GM19023 (cell line): Measurements from ENCODE around the gene RPL38.

Source experiments
- ATAC-seq: cut with Tn5 transposase; IDR thresholded peaks from one replicate; pipeline ENCODE4 v1.9.1; 2021; ENCODE audit warnings: mild to moderate bottlenecking, moderate library complexity; ENCODE audit not compliant: unreplicated experiment

The RPL38 gene

DNA sequence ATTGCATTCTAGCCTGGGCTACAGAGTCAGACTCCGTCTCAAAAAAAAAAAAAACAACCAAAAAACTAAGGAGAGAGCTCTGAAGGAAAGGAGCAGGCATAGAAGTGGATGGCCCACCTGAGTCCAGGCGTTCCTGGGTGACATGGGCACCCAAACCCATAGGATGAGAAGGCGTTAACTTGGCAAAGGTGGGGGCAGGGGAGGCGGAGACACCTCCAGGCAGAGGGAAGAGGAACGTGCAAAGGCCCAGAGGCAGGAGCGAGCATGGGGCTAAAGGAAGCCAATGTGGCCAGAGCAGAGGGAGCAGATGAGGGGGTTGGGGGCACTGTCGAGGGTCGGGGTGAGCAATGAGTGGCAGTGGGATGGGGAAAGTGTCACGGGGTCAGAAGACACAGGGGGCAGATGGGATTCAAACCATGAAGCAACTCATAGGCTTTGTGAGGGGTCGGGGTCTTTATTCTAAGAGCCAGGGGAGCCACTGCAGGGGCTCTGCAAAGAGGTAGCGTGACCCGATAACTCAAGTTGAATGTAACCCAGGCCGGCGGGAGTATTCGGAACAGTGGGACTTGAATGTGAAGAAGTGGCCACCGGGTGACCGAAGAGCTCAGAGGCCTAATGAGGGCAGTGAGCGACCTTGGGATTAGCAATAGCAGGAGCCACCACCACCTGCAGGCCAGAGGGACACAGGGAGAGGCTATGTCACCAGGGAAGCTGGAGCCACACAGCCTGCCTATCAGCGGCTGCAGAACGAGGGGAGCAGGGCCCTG lies 21.7 kb downstream of the RPL38 start:
- no peak for ATAC-seq

DNA sequence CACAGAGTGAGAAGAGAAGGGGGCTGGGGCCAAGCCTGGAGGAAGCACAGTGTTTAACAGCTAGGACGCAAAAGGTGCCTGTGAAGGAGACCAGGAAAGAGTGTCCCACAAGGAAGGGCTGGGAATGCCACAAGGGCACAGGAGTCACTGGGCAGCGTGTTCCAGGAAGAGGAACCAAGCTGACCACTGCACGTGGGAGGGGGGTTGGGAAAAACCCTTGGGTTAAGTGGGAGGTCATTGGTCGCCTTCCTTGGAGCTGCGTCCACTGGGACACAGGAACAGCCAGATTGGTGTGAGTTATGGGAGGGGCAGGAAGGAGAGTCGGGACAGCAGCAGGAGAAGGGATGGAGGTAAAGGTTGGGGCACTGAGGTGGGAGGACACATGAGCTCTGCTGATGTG lies 22.8 kb downstream of the RPL38 start:
- ATAC-seq, result no peak

DNA sequence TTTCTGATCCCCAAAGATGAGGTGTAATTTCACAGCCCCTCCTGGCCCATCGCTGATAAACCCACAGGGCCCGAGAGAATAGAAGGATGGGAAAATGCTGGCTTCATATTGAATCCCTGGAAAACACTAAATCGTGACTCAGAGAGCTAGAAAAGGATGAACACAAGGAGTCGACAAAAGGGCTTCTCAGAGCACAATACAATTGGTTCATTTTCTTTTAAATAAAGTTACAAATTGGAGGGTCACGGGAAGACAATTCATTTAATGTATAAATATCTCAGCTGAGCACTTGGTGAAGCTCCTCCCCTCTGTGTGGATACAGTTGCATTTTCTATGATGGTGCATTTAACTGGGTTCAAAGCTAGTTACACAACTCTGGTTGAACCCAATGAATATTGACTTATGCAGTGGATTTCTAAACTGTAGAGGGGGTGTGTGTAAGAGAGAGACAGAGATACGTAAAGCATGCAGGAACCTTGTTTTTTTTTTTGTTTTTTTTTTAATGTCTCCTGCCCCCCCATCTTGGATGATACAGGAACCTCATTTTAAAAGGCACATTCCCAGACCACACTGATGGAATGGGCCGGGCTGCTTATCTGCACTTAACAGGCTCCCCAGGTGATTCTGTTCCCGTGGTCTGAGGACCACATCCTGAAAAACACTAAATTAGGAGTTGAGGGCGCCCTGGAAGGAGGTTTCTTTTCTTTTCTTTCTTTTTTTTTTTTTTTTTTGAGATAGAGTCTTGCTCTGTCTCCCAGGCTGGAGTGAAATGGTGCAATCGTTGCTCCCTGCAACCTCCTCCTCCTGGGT lies 24.0 kb downstream of the RPL38 start:
- no peak for ATAC-seq

DNA sequence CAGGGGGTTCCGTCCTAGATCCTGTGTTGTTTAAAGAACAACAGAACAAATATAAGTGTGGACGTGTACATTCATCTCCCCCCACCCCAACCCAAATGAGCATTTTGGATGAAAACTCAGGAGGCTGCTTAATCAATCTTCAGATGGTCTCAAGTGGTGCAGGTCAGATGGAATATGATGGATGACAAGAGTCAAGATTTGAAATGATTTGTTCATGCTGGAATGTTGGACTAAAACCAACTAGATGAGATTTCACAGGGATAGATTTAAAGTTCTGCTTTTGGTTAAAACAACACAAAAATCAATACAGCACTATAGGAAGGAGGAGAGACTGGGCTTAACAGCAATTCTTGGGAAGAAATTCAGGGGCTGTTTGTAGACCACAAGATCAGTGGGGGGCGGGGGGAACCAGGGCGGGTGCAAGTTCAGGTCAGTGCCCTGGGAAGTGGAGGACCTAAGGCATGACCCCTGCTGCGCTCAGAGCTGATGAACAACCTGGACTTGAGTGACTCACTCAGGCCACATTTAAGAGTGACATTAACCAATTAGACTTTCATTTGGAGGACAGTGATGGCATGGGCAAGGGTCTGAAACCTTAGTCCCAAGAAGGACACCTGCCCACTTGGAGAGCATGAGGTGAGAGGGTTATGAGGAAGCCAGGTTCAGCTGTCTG lies 25.0 kb downstream of the RPL38 start:
- no peak for ATAC-seq

DNA sequence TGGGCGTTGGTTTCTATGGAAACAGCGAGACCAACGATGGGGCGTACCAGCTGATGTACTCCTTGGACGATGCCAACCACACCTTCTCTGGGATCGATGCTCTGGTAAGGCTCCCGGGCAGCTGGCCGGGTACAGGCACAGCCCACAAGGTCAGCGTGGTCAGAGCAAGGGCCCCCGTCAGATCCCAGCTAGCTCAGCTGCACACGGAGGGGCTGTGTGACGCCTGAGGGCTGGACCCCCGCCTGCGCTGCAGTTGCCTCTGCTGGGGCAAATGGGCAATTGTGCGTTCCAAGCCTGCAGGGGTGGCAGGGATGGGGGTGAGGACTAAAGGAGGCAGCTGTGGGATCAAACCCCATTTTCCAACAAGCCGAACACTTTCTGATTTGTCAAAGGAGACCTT lies 27.4 kb downstream of the RPL38 start:
- no peak for ATAC-seq

DNA sequence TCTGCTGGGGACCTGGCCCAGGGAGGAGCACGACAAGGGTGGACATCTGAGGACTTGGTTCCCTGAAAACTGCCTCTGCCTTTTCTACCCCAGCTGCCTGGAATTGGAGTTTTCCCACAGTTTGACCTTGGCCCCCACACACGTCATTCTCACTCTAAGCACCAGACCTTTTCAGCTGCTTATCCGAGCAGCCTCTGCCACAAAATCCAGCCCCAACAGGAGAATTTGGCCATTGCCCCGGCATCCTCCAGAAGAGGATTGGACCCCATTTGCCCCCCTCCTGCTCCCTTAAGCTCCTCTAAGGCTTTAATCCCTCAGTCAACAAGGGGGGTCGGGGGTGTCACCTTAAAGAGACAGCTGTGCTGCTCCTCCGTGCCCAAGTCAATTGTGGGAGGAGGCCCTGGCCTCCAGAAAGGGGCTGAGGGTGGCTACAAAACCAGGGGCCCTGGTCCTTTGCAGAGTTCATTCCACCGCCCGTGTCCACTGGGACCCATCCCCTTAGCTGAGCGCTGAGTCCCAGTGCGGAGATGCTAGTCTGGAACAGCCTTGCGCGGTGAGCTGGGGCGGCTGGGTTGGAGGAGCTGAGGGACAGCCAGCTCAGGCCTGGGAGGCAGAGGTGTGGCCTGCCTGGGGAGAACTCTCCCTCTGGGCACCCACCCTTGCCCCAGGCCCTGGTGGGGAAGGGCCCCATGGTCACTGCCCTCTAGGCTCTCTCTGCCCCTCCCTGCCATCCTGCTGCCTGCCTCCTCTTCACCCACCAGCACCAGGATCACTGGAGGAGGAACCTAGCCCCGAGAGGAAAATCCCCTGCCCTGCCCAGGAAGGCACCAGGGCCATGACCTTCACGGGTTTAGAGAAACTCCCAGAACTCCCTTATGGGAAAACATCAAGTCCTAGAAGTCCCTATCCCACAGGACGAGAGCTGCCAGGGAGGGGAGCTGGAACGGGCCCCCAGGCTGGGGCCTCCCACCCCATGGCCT lies 28.7 kb downstream of the RPL38 start:
- no peak for ATAC-seq

DNA sequence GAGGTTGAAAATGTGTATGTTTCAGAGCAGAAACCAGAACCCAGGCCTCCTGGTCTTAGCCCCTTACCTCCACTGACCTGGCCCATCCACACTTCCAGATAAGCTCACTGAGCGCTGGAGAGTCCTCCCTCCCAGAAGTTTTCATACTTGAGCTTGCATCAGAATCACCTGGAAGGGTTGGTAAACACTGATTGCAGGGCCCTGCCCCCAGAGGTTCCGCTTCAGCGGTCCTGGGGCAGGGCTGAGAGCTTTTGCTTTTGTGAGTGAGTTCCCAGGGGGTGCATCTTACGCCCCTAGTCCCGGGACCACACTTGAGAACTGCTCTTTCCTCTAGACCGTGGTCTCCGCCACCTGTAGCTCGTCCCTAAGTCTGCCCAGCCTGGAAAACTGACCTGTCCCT lies 30.5 kb downstream of the RPL38 start:
- ATAC-seq, result no peak

DNA sequence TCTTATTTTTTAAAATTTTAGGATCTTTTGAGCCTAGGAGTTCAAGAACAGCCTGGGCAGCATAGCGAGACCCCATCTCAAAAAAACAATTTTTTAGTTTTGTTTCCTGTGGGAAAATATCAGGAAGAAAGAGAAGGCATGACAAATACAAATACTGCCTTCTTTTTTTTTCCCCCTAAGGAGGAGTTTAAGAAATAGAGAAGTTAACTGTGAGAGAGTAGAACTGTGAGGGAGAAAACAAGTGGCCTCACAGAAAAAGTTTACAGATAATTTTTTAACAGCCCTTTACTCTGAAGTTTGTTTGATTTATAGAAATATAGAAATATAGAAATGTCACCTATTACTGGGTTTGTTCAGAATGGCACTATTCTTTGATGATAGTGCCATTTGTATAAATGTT lies 31.0 kb downstream of the RPL38 start:
- no peak for ATAC-seq

DNA sequence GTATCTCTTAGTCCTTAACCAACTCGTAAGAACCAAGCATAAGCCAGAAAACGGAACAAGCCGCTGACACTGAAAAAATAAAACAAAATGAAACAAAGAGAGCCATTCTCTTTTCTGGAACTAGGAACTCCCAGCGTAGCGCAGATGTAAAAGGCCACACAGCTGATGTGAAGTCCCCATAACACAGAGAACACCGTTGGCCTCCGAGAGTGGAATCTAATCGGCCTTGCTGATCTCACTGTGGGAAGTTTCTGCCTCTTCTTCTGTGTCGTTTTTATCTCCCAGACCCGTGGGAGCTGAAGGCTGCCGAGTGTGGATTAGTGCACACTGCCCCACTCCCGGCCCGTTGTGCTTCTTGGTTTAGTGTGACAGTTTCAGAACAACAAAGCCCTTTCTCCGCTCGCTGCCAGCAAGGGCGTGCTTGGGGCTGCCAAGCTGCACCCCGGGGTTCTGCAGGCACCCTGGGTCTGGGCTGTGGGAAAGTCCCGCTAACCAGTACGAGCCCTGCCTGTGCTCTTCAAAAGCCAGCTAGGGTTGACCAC lies 31.6 kb downstream of the RPL38 start:
- no peak for ATAC-seq

DNA sequence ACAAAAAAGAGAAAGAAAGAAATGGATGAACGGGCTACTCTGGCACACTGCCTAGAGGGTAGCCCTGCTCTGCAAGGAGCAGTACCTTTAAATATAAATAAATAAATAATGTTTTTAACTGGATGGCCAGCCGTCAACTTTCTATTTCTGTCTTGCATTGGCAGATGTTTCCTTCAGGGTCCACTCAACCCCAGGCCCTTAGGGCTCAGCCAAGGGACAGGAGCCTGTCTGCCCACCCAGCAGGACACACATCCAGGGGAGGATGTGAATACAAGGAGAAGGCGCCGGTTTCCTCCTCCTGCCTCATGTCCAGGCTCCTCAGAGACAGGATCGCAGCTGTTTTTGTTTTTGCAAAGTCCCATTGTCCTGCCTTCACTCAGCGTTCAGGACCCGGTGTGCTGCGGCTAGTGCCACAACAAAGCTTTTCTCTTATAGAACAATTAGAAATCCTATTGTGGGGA lies 32.5 kb downstream of the RPL38 start:
- no peak for ATAC-seq

DNA sequence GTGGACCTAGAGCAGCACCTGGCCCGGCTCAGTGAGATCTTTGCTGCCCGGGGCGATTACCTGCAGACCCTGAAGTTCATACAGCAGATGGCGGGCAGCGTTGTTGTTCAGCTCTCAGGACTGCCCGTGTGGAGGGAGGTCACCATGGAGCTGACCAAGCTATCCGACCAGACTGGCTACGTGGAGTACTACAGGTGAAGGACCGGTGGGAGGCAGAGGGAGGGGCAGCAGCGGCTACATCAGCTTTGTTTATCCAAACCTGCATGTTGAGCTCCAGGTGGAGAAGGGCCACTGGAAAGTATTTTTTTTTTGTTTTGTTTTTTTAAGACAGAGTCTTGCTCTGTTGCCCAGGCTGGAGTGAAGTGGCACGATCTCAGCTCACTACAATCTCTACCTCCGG lies 33.8 kb downstream of the RPL38 start:
- ATAC-seq, result no peak

DNA sequence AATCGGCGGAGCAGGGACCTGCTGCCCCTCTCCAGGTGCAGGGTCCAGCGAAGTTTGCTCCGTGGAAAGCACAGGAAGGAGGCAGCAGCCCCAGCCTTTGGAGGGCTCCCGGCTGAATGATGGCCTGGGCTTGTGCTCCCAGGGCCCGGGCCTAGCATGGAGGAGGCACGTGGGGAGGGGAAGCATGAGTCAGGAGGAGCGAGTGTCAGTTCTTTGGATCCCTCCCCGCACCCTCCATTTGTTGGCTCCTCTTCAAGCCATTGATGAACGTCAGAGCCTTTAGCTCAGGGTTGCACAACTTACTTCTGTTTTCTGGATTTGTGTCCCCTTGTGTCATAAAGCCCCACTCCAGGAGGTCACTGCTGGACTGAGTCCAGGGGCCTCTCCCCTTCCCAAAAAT lies 35.7 kb downstream of the RPL38 start:
- no peak for ATAC-seq

DNA sequence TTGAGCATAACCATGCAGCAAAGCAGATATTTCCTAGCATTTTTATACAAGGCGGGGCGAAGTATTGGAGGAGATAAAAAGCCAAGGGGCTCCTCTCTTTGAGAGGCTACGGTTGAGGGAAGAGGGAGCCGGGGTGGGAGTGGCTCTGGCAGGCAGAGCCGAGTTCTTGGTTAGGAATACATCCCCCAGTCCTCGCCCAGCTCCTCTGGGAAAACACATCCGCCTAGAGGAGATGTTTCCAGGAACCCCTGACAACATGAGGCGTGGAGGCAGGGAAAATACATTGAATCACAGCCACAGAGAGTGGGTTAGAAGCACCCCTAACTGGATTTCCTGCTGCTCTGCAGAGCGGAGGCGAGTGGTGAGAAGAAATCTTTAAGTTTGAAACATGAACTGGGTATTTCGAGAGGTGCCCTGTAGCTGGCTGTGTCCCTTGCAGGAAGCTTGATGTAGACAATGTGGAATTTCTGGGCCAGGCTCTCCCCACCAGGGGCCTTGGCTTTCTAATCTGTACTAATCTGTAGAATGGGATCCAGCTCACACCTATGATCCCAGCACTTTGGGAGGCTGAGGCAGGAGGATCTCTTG lies 37.2 kb downstream of the RPL38 start:
- ATAC-seq, result no peak

DNA sequence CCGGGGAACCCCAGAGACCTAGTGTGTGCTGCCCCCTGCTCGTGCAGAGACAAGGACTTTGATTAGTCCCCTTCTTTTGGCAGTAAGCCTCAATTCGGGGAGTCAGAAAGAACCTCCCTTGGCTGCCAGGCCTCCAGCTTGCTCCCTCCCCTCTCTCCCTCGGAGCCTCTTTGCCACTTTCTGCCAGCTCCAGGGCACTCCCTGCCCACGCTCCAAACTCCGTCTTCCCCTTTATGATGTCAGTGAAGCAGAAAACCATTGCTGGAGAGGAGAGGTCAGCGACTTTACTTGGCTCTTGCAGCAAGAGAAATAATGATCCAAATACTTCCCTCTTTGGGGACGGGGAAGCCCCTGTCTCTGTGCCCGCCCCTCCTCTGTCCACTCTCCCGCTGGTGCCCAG lies 38.0 kb downstream of the RPL38 start:
- ATAC-seq, result no peak

DNA sequence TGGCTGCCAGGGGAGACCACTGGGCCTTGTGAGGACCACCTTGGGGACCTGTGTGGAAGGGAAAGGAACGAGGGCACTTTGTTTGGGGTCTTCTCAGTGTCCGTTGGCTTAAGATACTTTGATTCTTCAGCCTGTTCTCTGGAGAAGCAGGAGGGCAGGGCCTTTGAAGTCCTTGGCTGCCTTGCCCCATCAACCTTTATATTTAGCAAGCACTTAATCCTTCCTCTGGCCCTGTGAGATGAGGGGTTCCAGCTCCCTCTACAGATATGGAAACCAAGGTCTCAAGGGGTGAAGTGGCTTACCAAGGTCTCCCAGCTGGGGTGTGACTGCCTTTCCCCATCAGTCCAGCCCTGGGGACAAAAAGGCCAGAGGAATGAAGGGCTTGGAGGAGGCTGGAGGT lies 38.4 kb downstream of the RPL38 start:
- ATAC-seq, result no peak

DNA sequence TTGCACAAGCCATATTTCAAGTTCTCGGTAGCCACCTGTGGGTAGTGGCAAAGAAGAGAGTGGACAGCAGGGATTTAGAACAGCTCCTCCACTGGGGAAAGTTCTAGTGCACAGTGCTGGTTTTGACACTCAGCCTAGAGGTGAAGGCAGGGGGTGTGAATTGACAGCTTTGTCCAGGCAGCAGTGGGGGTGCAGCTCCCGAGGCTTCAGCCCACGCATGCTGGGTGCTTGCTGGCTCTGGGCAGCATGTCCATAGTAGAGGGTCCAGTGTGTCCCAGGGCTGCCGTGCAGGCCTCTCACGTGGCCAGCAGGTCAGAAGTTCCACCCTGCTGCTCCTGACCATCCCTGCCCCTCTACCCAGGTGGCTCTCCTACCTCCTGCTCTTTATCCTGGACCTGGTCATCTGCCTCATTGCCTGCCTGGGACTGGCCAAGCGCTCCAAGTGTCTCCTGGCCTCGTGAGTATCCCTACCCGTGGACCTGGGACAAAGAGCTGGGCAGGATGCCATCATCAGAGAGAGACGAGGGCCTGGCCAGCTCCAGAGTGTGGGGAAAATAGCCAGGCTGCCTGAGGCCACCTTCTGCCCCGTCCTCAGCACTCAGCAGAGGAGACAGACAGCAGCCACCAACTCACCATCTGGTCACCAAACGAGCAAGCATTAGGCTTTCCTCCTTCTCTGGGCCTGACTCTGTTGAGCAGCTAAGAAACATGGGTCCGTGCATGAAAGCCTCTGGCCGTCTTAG lies 39.7 kb downstream of the RPL38 start:
- no peak for ATAC-seq

DNA sequence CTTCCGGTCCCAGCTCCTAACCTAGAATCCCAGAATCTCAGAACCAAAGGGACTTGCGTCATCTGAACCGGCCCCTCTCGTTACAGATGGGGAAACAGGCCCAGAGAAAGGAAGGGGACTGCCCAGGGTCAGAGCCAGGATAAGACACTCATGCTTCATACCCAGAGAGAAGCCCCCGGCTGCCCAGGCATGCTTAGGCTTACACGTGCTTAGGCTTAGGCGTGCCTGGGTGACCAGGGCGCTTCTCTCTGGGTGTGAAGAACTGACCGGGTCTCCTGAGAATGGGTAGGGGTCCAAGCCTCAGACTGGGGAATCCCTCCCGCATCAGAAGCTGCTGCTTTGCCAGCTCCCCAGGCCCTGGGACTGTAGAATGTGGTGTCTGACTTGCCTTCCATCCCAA lies 40.6 kb downstream of the RPL38 start:
- no peak for ATAC-seq

DNA sequence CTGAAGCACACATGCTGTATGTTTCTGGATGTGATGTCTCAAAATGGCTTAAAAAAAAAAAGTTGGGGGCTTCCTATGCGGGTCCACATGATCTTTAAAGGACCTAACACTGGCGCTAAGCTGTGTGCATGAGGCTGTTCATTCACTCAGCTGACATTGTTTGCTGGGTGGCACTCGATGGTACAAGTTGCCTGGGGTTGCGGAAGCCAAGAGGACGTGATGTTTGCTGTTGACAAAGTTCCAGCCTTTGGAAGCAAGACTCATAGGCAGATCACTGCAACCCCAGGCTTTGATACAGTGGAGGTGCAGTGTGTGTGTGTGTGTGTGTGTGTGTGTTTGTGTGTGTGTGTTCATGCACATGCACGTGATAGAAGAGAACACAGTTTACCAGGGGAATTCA lies 41.1 kb downstream of the RPL38 start:
- no peak for ATAC-seq

DNA sequence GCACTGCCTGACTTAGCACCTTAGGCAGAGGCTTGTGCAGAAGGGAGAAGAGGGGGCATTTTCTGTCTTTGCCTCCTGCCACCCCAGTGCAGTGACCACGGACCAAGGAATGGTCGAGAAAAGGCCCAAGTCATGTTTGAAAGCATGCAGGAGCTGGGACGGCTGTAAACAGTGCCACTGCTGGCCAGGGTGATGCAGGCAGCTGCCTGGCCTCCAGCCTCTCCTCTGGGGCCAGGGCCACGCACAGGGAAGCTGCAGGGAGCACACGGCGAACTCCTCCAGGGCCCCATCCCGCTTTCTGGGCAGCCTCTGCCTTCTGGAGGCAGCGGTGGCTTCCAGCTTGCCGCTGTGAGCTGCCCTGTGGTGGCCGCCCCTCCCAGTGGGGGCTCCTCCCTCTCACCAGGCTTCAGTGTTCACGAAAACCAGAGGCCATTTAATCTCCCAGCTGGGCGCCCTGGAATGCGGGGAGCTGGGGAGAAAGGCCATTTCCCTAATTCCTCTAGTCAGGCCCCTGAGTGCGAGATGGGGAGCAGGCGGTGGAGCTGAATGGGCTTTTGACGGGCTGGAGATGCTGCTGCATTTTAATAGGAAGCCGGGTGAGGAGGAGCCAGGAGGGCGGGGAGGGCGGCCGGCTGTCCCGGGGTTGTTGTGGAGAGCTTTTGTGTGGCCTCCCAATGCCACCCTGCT lies 41.8 kb downstream of the RPL38 start:
- ATAC-seq, result no peak
